Lung (tissue), 12 donors: ENCODE results near the gene TANC1. TPM values are rescaled to one million over a fixed set of nuclear protein-coding genes. Genes with fewer than 3 reads are reported as not detected.
A peak's percentile ranks its signal among the peaks of the same experiment; 100 is the strongest.

ENCODE experiments used
- ATAC-seq: fragments of 200-7000 bp; cut with Tn5 transposase; one replicate; pipeline ENCODE4 v1.9.1; 2020; ENCODE audit warnings: moderate number of reproducible peaks; ENCODE audit not compliant: insufficient read depth, low FRiP score
- DNase-seq, 3 donors: peaks; one replicate each; pipeline ENCODE4 v3.0.0-alpha.2; 2013 to 2017
- H3K27ac ChIP-seq, 2 donors: one replicate each; pipeline ENCODE4 v1.5.1; 2013; ENCODE audit warnings: mild to moderate bottlenecking in 2 of 2, moderate library complexity in 2 of 2, control low read depth in 1 of 2, inconsistent platforms in 1 of 2, low read depth in 1 of 2, low read length in 1 of 2
- H3K27me3 ChIP-seq, 3 donors: one replicate each; pipeline ENCODE4 v1.5.1; 2013; ENCODE audit warnings: low read length in 2 of 3; ENCODE audit not compliant: control insufficient read depth in 3 of 3, insufficient read depth in 3 of 3
- H3K36me3 ChIP-seq, 4 donors: one replicate each; pipeline ENCODE4 v1.5.1; 2013; ENCODE audit warnings: low read length in 4 of 4, mild to moderate bottlenecking in 1 of 4, moderate library complexity in 1 of 4; ENCODE audit not compliant: control insufficient read depth in 4 of 4, insufficient read depth in 4 of 4
- H3K4me1 ChIP-seq, 5 donors: one replicate each; pipeline ENCODE4 v1.5.1; 2013; ENCODE audit warnings: low read length in 5 of 5, mild to moderate bottlenecking in 2 of 5, moderate library complexity in 1 of 5; ENCODE audit not compliant: control insufficient read depth in 5 of 5, insufficient read depth in 5 of 5
- H3K4me3 ChIP-seq: one replicate; pipeline ENCODE4 v1.5.1; 2013; ENCODE audit warnings: mild to moderate bottlenecking, control low read depth, moderate library complexity
- H3K9ac ChIP-seq, 2 donors: one replicate each; pipeline ENCODE4 v1.5.1; 2013; ENCODE audit warnings: low read length in 2 of 2, control low read depth in 1 of 2; ENCODE audit not compliant: insufficient read depth in 1 of 2
- H3K9me3 ChIP-seq, 4 donors: one replicate each; pipeline ENCODE4 v1.5.1; 2013; ENCODE audit warnings: low read length in 3 of 4, mild to moderate bottlenecking in 1 of 4, moderate library complexity in 1 of 4; ENCODE audit not compliant: control insufficient read depth in 4 of 4, insufficient read depth in 3 of 4
- WGBS, 2 donors: extraction: QIAGEN DNeasy Blood & Tissue Kit; methylation state at CpG; one replicate each; pipeline ENCODE4 v1.1.7; 2013; 5-methylcytosine and 5-hydroxymethylcytosine counted together
- polyA plus RNA-seq, 2 donors: library from polyadenylated mRNA; stranded (reverse); fragments of 200-250 nt; gene quantifications; one replicate each; pipeline ENCODE4 v1.2.1, GENCODE V29; 2013
- total RNA-seq, 2 donors: library from RNA; depleted of rRNA in 1 of 2; stranded (reverse); fragments of >200 nt in 1 of 2; gene quantifications; one replicate each; pipeline ENCODE4 v1.2.1, GENCODE V29; 2014 to 2021
- TF ChIP-seq, protein P1 (sequence below): IDR thresholded peaks from 2 replicates; pipeline ENCODE4 v1.5.1; 2012; ENCODE audit warnings: mild to moderate bottlenecking; ENCODE audit errors: control extremely low read depth, extremely low read depth
- donor health status: control.
- donor health status: control.
- donor health status: Bipolar disorder and iron deficiency.
- donor health status: healthy.
- donor health status: DM: yes; HTN: yes; CAD: no.

The TANC1 gene
- total and polyA plus RNA-seq, 4 donors, result 14.3 to 99.5 (median 37.3) TPM

DNA sequence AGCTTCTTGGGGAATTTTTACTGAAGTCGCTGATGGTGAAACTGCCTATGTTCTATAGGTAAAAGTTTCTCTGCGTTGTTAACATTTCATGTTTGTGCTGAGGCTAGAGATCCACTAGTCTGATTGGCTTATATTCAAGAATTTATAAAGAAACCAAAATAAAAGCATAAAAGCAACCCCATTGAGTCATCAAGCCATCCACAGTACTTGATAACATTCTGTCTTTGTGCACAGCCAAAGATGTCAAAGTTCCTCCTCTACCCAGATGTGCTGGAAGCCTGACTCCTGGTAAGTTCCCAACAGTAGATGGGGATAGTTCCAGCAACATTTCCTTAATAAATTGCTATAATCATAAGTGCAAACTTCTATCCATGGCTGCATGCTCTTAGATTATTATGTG, 107.8 kb downstream of the TANC1 start:
- H3K9ac ChIP-seq, result no peak overlapping the region
- H3K27ac ChIP-seq, result no peak overlapping the region
- TF ChIP-seq, protein P1, sequence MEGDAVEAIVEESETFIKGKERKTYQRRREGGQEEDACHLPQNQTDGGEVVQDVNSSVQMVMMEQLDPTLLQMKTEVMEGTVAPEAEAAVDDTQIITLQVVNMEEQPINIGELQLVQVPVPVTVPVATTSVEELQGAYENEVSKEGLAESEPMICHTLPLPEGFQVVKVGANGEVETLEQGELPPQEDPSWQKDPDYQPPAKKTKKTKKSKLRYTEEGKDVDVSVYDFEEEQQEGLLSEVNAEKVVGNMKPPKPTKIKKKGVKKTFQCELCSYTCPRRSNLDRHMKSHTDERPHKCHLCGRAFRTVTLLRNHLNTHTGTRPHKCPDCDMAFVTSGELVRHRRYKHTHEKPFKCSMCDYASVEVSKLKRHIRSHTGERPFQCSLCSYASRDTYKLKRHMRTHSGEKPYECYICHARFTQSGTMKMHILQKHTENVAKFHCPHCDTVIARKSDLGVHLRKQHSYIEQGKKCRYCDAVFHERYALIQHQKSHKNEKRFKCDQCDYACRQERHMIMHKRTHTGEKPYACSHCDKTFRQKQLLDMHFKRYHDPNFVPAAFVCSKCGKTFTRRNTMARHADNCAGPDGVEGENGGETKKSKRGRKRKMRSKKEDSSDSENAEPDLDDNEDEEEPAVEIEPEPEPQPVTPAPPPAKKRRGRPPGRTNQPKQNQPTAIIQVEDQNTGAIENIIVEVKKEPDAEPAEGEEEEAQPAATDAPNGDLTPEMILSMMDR, result no peak
- H3K27me3 ChIP-seq, result no peaks in the 10 kb centered on the region
- no peaks in the 10 kb centered on the region for H3K9me3 ChIP-seq
- peaks cover 0 to 29% (median 9%) of the 10 kb centered on the region in 5 donors for H3K4me1 ChIP-seq
- ATAC-seq (peak; percentile 50), DNase-seq (peak in 2 of 3 donors; percentile 80 to 83)
- WGBS, 2 donors, result 77 to 88% methylated on average over 2 of the region's 2 CpGs
- H3K36me3 ChIP-seq, result no peaks in the 10 kb centered on the region
- no peak overlapping the region for H3K4me3 ChIP-seq

DNA sequence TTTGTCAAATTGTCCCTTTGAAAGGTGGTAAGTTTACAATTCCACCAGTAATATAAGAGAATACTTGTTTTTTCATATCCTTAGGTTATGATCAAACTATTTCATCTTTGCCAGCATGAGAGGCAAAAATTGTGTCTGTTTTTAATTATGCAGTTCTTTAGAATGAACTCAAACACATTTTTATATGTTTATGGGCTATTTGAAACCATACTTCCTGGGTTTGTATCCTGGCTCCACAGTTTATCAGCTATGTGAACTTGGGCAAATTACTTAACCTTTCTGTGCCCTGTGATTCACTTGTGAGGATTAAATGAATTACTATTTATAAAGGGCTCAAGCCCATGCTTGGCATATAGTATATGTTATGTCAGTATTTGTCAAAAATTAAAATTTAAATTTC, 109.4 kb downstream of the TANC1 start:
- TF ChIP-seq, protein P1, result no peak
- Histone ChIP-seq H3K36me3 (no peaks in the 10 kb centered on the region), H3K27me3 (no peaks in the 10 kb centered on the region), H3K4me3 (no peak overlapping the region), H3K27ac (no peak overlapping the region), H3K9me3 (no peaks in the 10 kb centered on the region), H3K9ac (no peak overlapping the region), H3K4me1 (peaks cover 0 to 32% (median 11%) of the 10 kb centered on the region in 5 donors)
- DNase-seq (no peak), ATAC-seq (no peak)

DNA sequence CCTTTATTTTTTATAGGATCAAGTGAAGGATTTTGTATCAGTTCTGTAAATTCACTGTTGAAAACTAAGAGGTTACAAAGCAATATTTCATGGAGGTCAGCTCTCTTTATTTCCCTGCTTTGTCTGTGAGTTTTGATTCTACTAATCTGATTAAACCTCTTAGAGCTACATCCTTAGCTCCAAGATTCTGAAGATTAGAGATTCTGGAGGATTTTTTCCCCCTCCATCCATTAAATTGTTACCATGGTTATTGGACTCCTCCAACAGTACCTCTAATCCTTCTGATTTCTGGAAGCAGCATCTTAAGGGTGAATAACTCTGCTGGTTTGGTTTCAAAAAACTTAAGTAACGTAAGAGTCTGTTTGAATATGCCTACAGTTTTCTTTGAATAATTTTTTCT, 110.0 kb downstream of the TANC1 start:
- Histone ChIP-seq H3K36me3 (no peaks in the 10 kb centered on the region), H3K9ac (no peak overlapping the region), H3K27me3 (no peaks in the 10 kb centered on the region), H3K27ac (no peak overlapping the region), H3K9me3 (no peaks in the 10 kb centered on the region), H3K4me3 (no peak overlapping the region), H3K4me1 (peaks cover 4 to 31% (median 11%) of the 10 kb centered on the region in 5 donors)
- TF ChIP-seq, protein P1, result no peak
- 80 to 93% methylated on average over 1 of the region's 1 CpG for WGBS, 2 donors
- no peak for DNase-seq
- ATAC-seq, result no peak

DNA sequence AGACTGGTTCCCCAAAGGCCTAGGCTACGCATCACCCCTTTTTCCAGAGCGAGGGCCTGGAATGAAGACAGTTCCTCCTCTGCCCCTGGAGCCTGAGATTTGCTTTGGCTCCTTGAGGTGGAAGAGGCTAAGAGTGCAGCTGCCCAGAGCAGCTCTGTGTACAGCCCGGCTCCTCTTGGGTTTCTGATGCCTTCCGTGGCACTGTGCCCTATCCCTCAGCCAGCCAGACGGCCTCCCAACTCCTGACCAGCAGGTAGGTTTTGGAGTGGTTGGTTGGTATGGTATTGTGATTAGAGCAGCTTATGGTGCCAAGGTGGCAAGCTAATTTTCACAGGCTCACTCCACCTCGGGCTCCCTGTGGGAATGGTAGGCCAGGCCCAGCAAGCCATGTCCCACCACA, 112.2 kb downstream of the TANC1 start:
- TF ChIP-seq, protein P1, result no peak
- H3K27me3 ChIP-seq, result no peaks in the 10 kb centered on the region
- no peak overlapping the region for H3K4me3 ChIP-seq
- no peak for ATAC-seq
- peaks cover 16 to 49% (median 21%) of the 10 kb centered on the region in 5 donors for H3K4me1 ChIP-seq
- 77 to 91% methylated on average over 6 of the region's 6 CpGs for WGBS, 2 donors
- H3K9me3 ChIP-seq, result no peaks in the 10 kb centered on the region
- H3K36me3 ChIP-seq, result no peaks in the 10 kb centered on the region
- DNase-seq, result no peak
- H3K9ac ChIP-seq, result no peak overlapping the region
- H3K27ac ChIP-seq, result peak overlapping the region in 1 of 2 donors; percentile 26
